Measurements from ENCODE around the gene MOSMO.

The MOSMO gene

GRCh38 chr16:22077700-22078313, 69.9 kb downstream of the MOSMO start:
- no peaks in the 10 kb centered on the region for H3K9me3 Mint-ChIP-seq
- no peaks in the 10 kb centered on the region for H3K27me3 Mint-ChIP-seq (ENCODE audit: low read depth)
- H3K27ac Mint-ChIP-seq = no peak overlapping the region
- no peak overlapping the region for H3K4me3 Mint-ChIP-seq
- no peaks in the 10 kb centered on the region for H3K36me3 Mint-ChIP-seq (ENCODE audit: low read depth)
- H3K4me1 Mint-ChIP-seq (ENCODE audit: low read depth) = no peaks in the 10 kb centered on the region

GRCh38 chr16:22078656-22079055, 70.7 kb downstream of the MOSMO start:
- Mint-ChIP-seq H3K36me3 (ENCODE audit: low read depth) (no peaks in the 10 kb centered on the region), H3K4me1 (ENCODE audit: low read depth) (no peaks in the 10 kb centered on the region), H3K27ac (no peak overlapping the region), H3K27me3 (ENCODE audit: low read depth) (no peaks in the 10 kb centered on the region), H3K4me3 (no peak overlapping the region), H3K9me3 (no peaks in the 10 kb centered on the region)

GRCh38 chr16:22081050-22081449, 73.1 kb downstream of the MOSMO start:
- peaks cover 4% of the 10 kb centered on the region for H3K36me3 Mint-ChIP-seq (ENCODE audit: low read depth)
- no peaks in the 10 kb centered on the region for H3K4me1 Mint-ChIP-seq (ENCODE audit: low read depth)
- no peak overlapping the region for H3K27ac Mint-ChIP-seq
- no peak overlapping the region for H3K4me3 Mint-ChIP-seq
- H3K27me3 Mint-ChIP-seq (ENCODE audit: low read depth) = no peaks in the 10 kb centered on the region
- H3K9me3 Mint-ChIP-seq = no peaks in the 10 kb centered on the region

DNA sequence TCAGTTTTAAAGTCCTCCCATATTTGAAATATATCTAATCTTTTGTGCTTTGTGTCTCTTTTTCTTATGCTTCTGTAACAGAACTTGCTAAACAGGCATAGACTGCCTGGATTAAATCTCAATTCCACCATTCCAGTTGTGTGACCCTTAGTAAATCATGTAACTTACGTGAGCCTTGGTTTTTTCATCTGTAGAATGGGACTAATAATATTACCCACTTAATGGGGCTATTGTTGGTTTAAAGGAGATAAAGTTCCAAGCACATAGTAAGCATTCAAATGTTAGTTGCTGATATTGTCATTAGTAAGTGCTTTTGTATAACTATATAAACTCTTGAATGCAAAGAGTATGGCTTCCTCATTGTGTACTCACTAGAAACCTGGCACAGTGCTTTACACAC, 78.5 kb downstream of the MOSMO start:
- Mint-ChIP-seq H3K4me3 (no peak overlapping the region), H3K36me3 (ENCODE audit: low read depth) (peaks cover 13% of the 10 kb centered on the region), H3K27ac (no peak overlapping the region)

DNA sequence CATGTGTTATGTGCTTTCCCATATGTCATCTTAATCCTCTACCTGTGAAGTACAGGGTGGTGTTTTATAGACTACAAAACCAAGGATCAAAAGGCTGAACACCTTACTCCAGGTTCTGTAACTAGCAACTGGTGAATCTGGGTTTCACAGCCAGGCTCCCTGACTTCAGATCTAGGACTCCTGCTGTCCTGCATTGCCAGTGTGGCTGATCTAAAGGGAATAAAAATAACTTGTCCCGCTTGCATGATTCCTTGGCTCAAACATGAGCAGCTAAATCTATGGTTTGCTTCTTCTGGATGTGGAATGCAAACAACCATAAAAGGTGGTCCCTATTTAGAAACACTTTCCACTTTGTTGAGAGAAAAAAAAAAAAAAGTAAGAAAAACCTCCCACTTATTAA, 80.7 kb downstream of the MOSMO start:
- Mint-ChIP-seq H3K36me3 (ENCODE audit: low read depth) (peaks cover 13% of the 10 kb centered on the region), H3K9me3 (no peaks in the 10 kb centered on the region), H3K27ac (no peak overlapping the region), H3K27me3 (ENCODE audit: low read depth) (no peaks in the 10 kb centered on the region), H3K4me3 (no peak overlapping the region), H3K4me1 (ENCODE audit: low read depth) (no peaks in the 10 kb centered on the region)

More for the DNA sequence above, 78.5 kb downstream of the MOSMO start:
- no peaks in the 10 kb centered on the region for H3K27me3 Mint-ChIP-seq (ENCODE audit: low read depth)
- H3K4me1 Mint-ChIP-seq (ENCODE audit: low read depth) = no peaks in the 10 kb centered on the region
- H3K9me3 Mint-ChIP-seq = no peaks in the 10 kb centered on the region

DNA sequence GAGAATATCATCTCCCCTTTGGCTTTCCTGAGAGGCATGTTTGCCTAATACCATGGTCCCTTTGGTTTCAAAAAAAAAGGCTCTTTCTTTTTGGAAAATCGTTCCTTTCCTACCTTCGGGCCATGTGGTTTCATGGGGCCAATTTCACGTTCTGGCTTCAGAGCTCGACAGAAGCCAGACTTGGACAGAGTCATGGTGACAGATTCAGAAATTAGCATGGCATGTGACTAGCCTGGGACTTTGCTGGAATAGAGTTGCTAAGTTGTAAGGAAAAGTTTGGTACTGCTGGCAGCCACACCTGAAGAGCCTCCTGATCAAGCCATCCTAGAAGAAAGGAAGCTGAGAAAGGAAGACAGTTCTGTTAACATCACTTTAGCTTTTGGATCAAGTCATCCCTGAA, 82.0 kb downstream of the MOSMO start:
- Mint-ChIP-seq H3K27me3 (ENCODE audit: low read depth) (peaks cover under 1% of the 10 kb centered on the region), H3K4me3 (no peak overlapping the region), H3K27ac (no peak overlapping the region), H3K9me3 (no peaks in the 10 kb centered on the region), H3K4me1 (ENCODE audit: low read depth) (no peaks in the 10 kb centered on the region), H3K36me3 (ENCODE audit: low read depth) (peaks cover 13% of the 10 kb centered on the region)

- H3K4me3 Mint-ChIP-seq = no peak overlapping the region
- no peaks in the 10 kb centered on the region for H3K9me3 Mint-ChIP-seq
- H3K4me1 Mint-ChIP-seq (ENCODE audit: low read depth) = no peaks in the 10 kb centered on the region
- H3K36me3 Mint-ChIP-seq (ENCODE audit: low read depth) = peaks cover 4% of the 10 kb centered on the region
- H3K27ac Mint-ChIP-seq = no peak overlapping the region
- H3K27me3 Mint-ChIP-seq (ENCODE audit: low read depth) = peaks cover 11% of the 10 kb centered on the region
Measured at GRCh38 chr16:22091721-22092120, 83.8 kb downstream of the MOSMO start.

GRCh38 chr16:22092143-22092933, 84.4 kb downstream of the MOSMO start, which contains the start of gene VWA3A:
TSS of gene VWA3A (plus strand) at chr16:22092541. CDS start at chr16:22092638, 97 bp downstream.
- peaks cover 13% of the 10 kb centered on the region for H3K27me3 Mint-ChIP-seq (ENCODE audit: low read depth)
- peaks cover 4% of the 10 kb centered on the region for H3K36me3 Mint-ChIP-seq (ENCODE audit: low read depth)
- H3K9me3 Mint-ChIP-seq = no peaks in the 10 kb centered on the region
- no peak within 1 kb of the TSS for H3K4me3 Mint-ChIP-seq
- no peaks in the 10 kb centered on the region for H3K4me1 Mint-ChIP-seq (ENCODE audit: low read depth)
- peak within 1 kb of the TSS; percentile 13 for H3K27ac Mint-ChIP-seq

DNA sequence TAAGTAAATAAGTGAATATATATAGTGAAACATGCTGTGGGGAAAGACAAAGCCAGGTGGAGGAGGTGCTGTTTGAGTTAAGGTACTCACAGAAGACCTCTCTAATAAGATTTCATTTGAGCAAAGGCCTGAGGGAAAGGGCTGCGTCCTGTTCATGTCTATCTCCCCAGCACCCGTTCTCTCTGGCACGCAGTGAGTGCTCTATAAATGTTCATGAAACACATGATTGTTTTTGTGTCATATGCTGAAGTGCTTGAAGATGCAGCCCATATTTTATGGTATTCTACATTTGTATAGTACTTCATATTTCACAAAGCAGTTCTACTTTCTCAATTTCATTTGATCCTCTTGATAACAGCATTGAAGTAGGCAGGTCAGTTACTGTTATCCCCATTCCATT, 85.4 kb downstream of the MOSMO start:
- no peak overlapping the region for H3K4me3 Mint-ChIP-seq
- H3K36me3 Mint-ChIP-seq (ENCODE audit: low read depth) = peaks cover 1% of the 10 kb centered on the region
- no peaks in the 10 kb centered on the region for H3K9me3 Mint-ChIP-seq
- H3K27ac Mint-ChIP-seq = no peak overlapping the region
- no peaks in the 10 kb centered on the region for H3K4me1 Mint-ChIP-seq (ENCODE audit: low read depth)
- peaks cover 23% of the 10 kb centered on the region for H3K27me3 Mint-ChIP-seq (ENCODE audit: low read depth)

- H3K27ac Mint-ChIP-seq = no peak overlapping the region
- H3K4me1 Mint-ChIP-seq (ENCODE audit: low read depth) = no peaks in the 10 kb centered on the region
- no peaks in the 10 kb centered on the region for H3K36me3 Mint-ChIP-seq (ENCODE audit: low read depth)
- H3K4me3 Mint-ChIP-seq = no peak overlapping the region
- H3K27me3 Mint-ChIP-seq (ENCODE audit: low read depth) = peaks cover 26% of the 10 kb centered on the region
- H3K9me3 Mint-ChIP-seq = no peaks in the 10 kb centered on the region
Measured at GRCh38 chr16:22093996-22094395, 86.1 kb downstream of the MOSMO start.

GRCh38 chr16:22098405-22099255, 90.7 kb downstream of the MOSMO start:
- no peaks in the 10 kb centered on the region for H3K36me3 Mint-ChIP-seq (ENCODE audit: low read depth)
- no peak overlapping the region for H3K4me3 Mint-ChIP-seq
- H3K27ac Mint-ChIP-seq = no peak overlapping the region
- H3K27me3 Mint-ChIP-seq (ENCODE audit: low read depth) = peaks cover 26% of the 10 kb centered on the region
- no peaks in the 10 kb centered on the region for H3K9me3 Mint-ChIP-seq
- H3K4me1 Mint-ChIP-seq (ENCODE audit: low read depth) = no peaks in the 10 kb centered on the region

- H3K9me3 Mint-ChIP-seq = no peaks in the 10 kb centered on the region
- peaks cover 26% of the 10 kb centered on the region for H3K27me3 Mint-ChIP-seq (ENCODE audit: low read depth)
- no peaks in the 10 kb centered on the region for H3K4me1 Mint-ChIP-seq (ENCODE audit: low read depth)
- H3K36me3 Mint-ChIP-seq (ENCODE audit: low read depth) = no peaks in the 10 kb centered on the region
- no peak overlapping the region for H3K27ac Mint-ChIP-seq
- no peak overlapping the region for H3K4me3 Mint-ChIP-seq
Measured at GRCh38 chr16:22099256-22099975, 91.5 kb downstream of the MOSMO start.

- Mint-ChIP-seq H3K36me3 (ENCODE audit: low read depth) (no peaks in the 10 kb centered on the region), H3K4me1 (ENCODE audit: low read depth) (no peaks in the 10 kb centered on the region), H3K27me3 (ENCODE audit: low read depth) (peaks cover 20% of the 10 kb centered on the region), H3K27ac (no peak overlapping the region), H3K4me3 (no peak overlapping the region), H3K9me3 (no peaks in the 10 kb centered on the region)
Measured at GRCh38 chr16:22103441-22103840, 95.5 kb downstream of the MOSMO start.

DNA sequence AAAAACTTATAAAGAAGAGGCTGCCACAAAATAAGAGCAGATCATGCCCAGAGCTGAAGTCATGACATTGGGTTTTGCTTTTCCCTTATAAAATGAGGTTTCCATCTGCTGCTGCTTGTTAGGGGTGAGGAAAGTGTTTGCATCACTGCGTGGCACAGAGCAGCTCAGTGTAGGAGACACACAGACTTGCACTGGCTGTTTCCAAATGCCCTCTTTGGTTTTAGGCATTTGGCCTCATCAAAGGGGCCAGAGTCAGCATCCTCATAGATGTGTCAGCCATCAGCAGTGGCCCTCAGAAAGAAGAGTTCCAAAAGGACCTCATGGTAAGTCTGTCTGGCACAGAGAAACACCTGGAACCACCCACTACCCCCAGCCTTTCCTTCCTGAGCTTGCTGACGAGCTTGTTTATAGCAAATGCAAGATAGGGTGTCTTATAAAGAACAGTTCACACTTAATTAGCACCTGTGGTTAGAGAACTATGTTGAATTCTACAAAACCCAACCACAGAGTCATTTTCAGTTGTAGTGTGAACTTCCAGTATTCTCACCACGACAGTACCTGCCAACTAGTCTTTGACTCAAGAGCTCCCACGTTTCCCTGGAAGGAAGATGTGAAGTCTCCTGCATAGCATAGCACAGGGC, 101.5 kb downstream of the MOSMO start:
- Mint-ChIP-seq H3K27me3 (ENCODE audit: low read depth) (peaks cover 36% of the 10 kb centered on the region), H3K9me3 (no peaks in the 10 kb centered on the region), H3K4me1 (ENCODE audit: low read depth) (no peaks in the 10 kb centered on the region), H3K36me3 (ENCODE audit: low read depth) (no peaks in the 10 kb centered on the region), H3K27ac (no peak overlapping the region), H3K4me3 (no peak overlapping the region)
